Measurements from ENCODE around the gene SGK1.

SGK1 gene

GRCh38 chr6:134169871-134170486, 147.9 kb downstream of the SGK1 start:
- peak; percentile 46 for DNase-seq (ENCODE audit: low spot score)

DNA sequence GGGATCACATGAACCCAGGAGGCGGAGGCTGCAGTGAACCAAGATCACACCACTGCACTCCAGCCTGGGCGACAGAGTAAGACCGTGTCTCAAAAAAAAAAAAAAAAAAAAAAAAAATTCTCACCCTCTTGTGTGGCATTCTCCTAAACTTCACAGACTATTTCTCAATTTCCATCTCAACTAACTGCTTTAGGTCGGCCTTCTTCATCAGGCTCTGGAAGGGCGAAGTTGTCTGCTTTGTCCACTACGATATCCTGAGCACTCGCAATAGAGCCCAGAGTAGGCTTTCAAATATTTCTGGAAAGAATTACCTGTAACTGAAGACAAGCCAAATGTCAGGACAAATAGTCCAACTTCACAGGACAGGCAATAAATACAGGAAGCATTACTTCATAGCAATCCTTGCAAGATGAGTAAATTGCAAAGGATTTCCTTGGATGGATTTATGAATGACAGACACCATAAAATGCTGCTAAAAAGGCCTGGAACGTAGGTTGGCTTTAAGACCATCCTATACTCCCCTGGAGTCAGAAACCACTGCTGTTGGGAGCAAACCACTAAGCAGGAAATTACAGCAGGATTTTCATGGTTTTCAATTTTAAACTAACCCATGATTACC, 149.2 kb downstream of the SGK1 start:
- no peak for DNase-seq (ENCODE audit: low spot score)

- DNase-seq (ENCODE audit: low spot score), result no peak
Observed at GRCh38 chr6:134166511-134167261, 151.2 kb downstream of the SGK1 start.

GRCh38 chr6:134165561-134166201, 152.2 kb downstream of the SGK1 start:
- no peak for DNase-seq (ENCODE audit: low spot score)

GRCh38 chr6:134164300-134164699, 153.6 kb downstream of the SGK1 start:
- no peak for DNase-seq (ENCODE audit: low spot score)

GRCh38 chr6:134162932-134163331, 155.0 kb downstream of the SGK1 start:
- DNase-seq (ENCODE audit: low spot score), result no peak

DNA sequence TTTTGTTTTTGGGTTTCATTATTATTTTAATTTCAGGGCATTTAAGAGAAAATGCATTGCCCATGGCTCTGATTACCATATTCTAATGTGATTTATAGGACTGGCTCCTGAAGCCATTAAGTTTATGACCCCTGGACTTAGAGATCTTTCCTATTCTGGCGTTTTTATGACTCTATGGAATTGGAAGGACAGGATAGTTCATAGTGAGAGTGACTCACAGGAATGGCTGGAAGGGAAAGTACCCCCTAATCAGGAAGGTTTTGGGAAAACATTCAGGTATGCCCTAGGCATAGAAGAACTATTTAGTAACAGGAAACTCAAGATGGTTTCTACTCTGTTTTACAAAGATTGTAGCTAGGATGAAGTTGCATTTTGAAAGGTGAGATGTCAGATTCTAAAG, 156.9 kb downstream of the SGK1 start:
- DNase-seq (ENCODE audit: low spot score), result no peak

- no peak for DNase-seq (ENCODE audit: low spot score)
Observed at GRCh38 chr6:134152767-134153485, 165.0 kb downstream of the SGK1 start.

DNA sequence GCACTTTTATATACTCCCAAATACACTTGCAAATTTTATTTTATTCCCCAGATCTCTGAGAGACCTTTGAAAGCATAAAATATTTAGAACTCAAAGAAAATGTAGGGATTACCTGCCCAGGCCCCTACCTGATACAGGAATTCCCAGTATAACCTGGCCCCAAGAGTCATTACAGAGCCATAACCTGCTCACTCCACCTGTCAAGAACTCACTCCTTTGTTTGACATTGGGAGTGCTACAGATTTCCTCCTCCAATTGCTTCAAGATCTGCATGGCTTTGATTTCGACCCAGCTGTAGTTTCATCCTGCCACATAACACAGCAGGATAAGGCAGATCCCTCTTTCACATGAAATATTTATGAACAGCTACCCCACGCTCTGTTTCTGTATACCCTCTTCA, 169.3 kb downstream of the SGK1 start:
- no peak for DNase-seq (ENCODE audit: low spot score)

- no peak for DNase-seq (ENCODE audit: low spot score)
Observed at GRCh38 chr6:134147034-134147533, 170.8 kb downstream of the SGK1 start.

- no peak for DNase-seq (ENCODE audit: low spot score)
Observed at GRCh38 chr6:134146268-134147033, 171.5 kb downstream of the SGK1 start.

GRCh38 chr6:134145786-134146185, 172.1 kb downstream of the SGK1 start:
- no peak for DNase-seq (ENCODE audit: low spot score)

- peak; percentile 57 for DNase-seq (ENCODE audit: low spot score)
Observed at GRCh38 chr6:134138226-134138975, 179.5 kb downstream of the SGK1 start.

GRCh38 chr6:134134654-134135053, 183.3 kb downstream of the SGK1 start:
- no peak for DNase-seq (ENCODE audit: low spot score)

DNA sequence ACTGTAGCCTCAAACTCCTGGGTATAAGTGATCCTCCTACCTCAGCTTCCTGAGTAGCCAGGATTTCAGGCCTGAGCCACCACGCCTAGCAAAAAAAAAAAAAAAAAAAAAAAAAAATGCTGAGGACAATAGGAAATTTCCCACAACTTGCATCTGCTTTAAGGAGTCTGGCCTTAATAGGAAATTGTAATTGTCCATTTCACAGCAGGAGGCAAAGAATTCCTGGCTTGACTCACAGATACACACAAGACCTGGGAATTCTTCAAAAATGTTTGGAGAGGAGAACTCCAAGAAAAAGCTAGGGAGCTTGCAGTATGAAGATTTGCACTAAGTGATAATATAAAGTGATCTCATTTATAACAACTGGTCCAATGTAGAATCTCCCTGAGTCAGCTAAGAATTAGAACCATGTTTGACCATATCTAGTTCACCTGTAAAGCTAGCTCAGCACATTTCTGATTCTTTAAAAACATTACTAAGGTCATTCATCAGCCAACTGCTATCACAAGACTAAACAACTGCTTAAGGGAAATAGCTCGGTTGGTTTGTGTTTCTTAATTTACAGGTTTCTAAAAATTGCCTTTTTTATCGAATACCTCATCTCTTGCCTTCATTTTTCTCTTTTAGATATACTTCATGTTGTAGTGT, 185.3 kb downstream of the SGK1 start:
- DNase-seq (ENCODE audit: low spot score), result no peak

DNA sequence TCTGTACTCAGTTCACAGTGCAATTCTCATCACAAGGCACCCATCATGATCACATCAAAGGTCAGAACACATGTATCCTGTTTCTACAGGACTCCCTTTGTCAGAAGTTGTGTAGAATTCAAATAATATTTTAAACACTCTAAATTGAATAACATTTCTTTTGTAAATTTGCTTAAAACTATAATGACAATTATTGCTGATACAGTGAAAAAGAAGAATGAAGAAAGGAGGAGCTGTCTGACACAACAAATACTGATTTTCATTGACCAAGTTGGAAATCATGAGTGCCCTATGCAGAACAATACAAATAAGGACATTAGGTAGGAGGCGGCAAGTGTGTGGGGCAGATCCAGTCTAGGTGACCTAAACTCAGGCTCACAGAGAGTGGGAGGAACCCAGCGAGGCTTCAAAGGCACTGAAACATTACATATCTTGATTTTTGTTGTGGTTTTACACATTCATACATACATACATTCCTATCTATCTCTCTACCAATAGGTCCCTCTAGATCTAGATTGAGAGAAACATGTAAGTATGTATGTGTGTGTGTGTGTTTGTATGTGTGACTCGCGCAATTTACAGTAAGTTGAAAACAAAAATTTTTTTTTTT, 186.3 kb downstream of the SGK1 start:
- DNase-seq (ENCODE audit: low spot score), result no peak

DNA sequence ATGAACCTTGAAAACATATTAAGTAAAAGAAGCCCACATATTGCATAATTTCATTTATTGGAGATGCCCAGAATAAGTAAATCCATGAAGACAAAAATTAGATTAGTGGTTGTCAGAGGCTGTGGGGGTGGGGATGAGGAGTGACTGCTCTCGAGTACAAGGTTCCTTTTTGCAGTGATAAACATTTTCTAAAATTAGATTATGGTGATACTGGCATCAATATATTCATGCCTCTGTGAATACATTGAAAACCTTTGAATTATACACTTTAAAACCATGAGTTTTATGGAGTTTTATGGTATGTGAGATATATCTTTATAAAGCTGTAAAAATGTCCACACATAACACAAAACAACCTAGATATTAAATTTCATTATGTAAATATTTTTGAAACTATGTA, 189.8 kb downstream of the SGK1 start:
- no peak for DNase-seq (ENCODE audit: low spot score)

DNA sequence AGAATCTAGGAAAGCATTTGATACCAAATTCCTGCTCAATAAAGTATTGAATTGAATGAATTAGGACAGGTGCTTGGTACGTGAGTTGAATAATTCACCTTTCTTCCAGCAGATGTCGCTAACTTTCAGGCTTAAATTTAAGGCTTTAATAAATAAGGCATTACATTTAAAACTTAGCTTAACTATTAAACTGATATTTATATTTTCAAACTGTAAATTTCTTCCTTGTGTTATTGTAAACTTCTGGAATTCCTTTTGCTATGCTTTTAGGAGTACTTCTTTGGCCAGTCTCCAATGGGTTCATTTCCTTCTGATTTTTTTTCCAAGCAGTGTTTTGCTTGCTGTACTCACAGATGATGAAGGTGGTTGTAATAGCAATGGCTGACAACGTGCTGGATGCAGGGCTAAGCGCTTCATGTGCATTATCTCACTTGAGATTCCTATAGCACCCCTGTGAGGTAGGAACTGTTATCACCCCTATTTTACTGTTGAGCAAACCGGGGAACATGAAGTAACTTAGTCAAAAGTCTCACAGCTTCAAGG, 194.2 kb downstream of the SGK1 start:
- peak; percentile 63 for DNase-seq (ENCODE audit: low spot score)

- DNase-seq (ENCODE audit: low spot score), result no peak
Observed at GRCh38 chr6:134122775-134123174, 195.1 kb downstream of the SGK1 start.
